ENCODE results near the gene LAMA2. TPM values are rescaled to one million over a fixed set of nuclear protein-coding genes. Genes with fewer than 3 reads are reported as not detected.

LAMA2 gene
- total RNA-seq, 1 donor from 2014 or later = 0.27 TPM

GRCh38 chr6:129519750-129520149 is 636.8 kb downstream of the LAMA2 start:
- POLR2A ChIA-PET = no interaction called here
- Mint-ChIP-seq H3K36me3 (ENCODE audit: low read depth) (no peaks in the 10 kb centered on the region), H3K27ac (no peak overlapping the region), H3K27me3 (no peaks in the 10 kb centered on the region), H3K4me3 (no peak overlapping the region), H3K4me1 (no peaks in the 10 kb centered on the region), H3K9me3 (no peaks in the 10 kb centered on the region)
- TF ChIP-seq CTCF (IDR thresholded peaks at IDR 0.05) = no peak
- ATAC-seq (ENCODE audit: low read depth) (no peak), DNase-seq (no peak)
- CTCF ChIA-PET = no interaction called here
- intact Hi-C loops (cut with micrococcal nuclease) = no loop called here

- ATAC-seq (ENCODE audit: low read depth) = no peak
- Mint-ChIP-seq H3K9me3 (no peaks in the 10 kb centered on the region), H3K36me3 (ENCODE audit: low read depth) (no peaks in the 10 kb centered on the region), H3K27ac (no peak overlapping the region), H3K4me3 (no peak overlapping the region), H3K27me3 (no peaks in the 10 kb centered on the region), H3K4me1 (no peaks in the 10 kb centered on the region)
- CTCF ChIA-PET = no interaction called here
- POLR2A ChIA-PET = no interaction called here
- DNase-seq = no peak
- no peak for TF ChIP-seq CTCF (IDR thresholded peaks at IDR 0.05)
- intact Hi-C loops (cut with micrococcal nuclease) = no loop called here
Observed at GRCh38 chr6:129521946-129522345, 639.0 kb downstream of the LAMA2 start.

DNA sequence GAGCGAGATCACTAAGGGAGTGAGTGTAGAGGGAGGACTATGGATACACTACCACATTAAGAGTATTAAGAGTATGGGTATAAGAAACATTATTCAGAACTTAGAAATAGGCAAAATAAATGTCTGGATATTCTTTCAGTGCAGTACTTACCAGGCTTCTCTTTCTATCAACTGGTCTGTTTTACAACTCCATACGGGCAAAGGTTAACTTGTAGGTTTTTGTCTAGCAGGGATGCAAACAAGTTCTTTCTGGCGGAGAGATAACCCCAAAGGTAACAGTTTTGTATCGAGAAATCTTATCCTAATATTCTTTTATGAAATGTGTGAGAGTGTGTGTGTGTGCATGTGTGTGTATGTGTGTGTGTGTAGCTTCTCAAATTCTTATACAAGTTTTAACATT is 640.9 kb downstream of the LAMA2 start:
- TF ChIP-seq CTCF (IDR thresholded peaks at IDR 0.05) = no peak
- H3K27ac Mint-ChIP-seq = no peak overlapping the region
- ATAC-seq (ENCODE audit: low read depth) (no peak), DNase-seq (no peak)
- H3K36me3 Mint-ChIP-seq (ENCODE audit: low read depth) = no peaks in the 10 kb centered on the region
- intact Hi-C loops (cut with micrococcal nuclease) = no loop called here
- no peak overlapping the region for H3K4me3 Mint-ChIP-seq
- ChIA-PET CTCF (no interaction called here), POLR2A (no interaction called here)
- no peaks in the 10 kb centered on the region for H3K9me3 Mint-ChIP-seq
- H3K4me1 Mint-ChIP-seq = no peaks in the 10 kb centered on the region
- H3K27me3 Mint-ChIP-seq = no peaks in the 10 kb centered on the region

- ATAC-seq (ENCODE audit: low read depth) = no peak
- ChIA-PET POLR2A (no interaction called here), CTCF (no interaction called here)
- Mint-ChIP-seq H3K9me3 (no peaks in the 10 kb centered on the region), H3K27ac (no peak overlapping the region), H3K27me3 (no peaks in the 10 kb centered on the region), H3K4me1 (no peaks in the 10 kb centered on the region), H3K36me3 (ENCODE audit: low read depth) (no peaks in the 10 kb centered on the region), H3K4me3 (no peak overlapping the region)
- DNase-seq = no peak
- no peak for TF ChIP-seq CTCF (IDR thresholded peaks at IDR 0.05)
- intact Hi-C loops (cut with micrococcal nuclease) = no loop called here
Observed at GRCh38 chr6:129525055-129525454, 642.1 kb downstream of the LAMA2 start.

- TF ChIP-seq CTCF (IDR thresholded peaks at IDR 0.05) = no peak
- DNase-seq (no peak), ATAC-seq (ENCODE audit: low read depth) (no peak)
- no peaks in the 10 kb centered on the region for H3K4me1 Mint-ChIP-seq
- no peak overlapping the region for H3K4me3 Mint-ChIP-seq
- H3K36me3 Mint-ChIP-seq (ENCODE audit: low read depth) = no peaks in the 10 kb centered on the region
- CTCF ChIA-PET = no interaction called here
- peaks cover 5% of the 10 kb centered on the region for H3K9me3 Mint-ChIP-seq
- peaks cover 12% of the 10 kb centered on the region for H3K27me3 Mint-ChIP-seq
- intact Hi-C loops (cut with micrococcal nuclease) = no loop called here
- H3K27ac Mint-ChIP-seq = no peak overlapping the region
- POLR2A ChIA-PET = no interaction called here
Observed at GRCh38 chr6:129534926-129535325, 652.0 kb downstream of the LAMA2 start.
